ENCODE results near the gene LCAT.
"Not testable (repeated sequence)": the region's sequence is repeated elsewhere in the genome, so short reads cannot be mapped to it uniquely, and the experiment has no call there.

Gene LCAT

GRCh38 chr16:67946966-67947558 lies 3.1 kb upstream of the LCAT start:
- DNase-seq (ENCODE audit: low spot score): no peak

- no peak for DNase-seq (ENCODE audit: low spot score)
Measured at GRCh38 chr16:67946128-67946569, 2.2 kb upstream of the LCAT start.

GRCh38 chr16:67945392-67945933 lies 1.5 kb upstream of the LCAT start:
- no peak for DNase-seq (ENCODE audit: low spot score)

- no peak for DNase-seq (ENCODE audit: low spot score)
Measured at GRCh38 chr16:67944690-67945391, 921 bp upstream of the LCAT start.

- DNase-seq (ENCODE audit: low spot score): no peak
Measured at GRCh38 chr16:67943256-67943618, 683 bp downstream of the LCAT start.

GRCh38 chr16:67942510-67943255 lies 1.2 kb downstream of the LCAT start:
- DNase-seq (ENCODE audit: low spot score): no peak

GRCh38 chr16:67942200-67942509 lies 1.8 kb downstream of the LCAT start:
- no peak for DNase-seq (ENCODE audit: low spot score)

GRCh38 chr16:67941469-67942199 lies 2.3 kb downstream of the LCAT start:
- no peak for DNase-seq (ENCODE audit: low spot score)

GRCh38 chr16:67940446-67941089 lies 3.4 kb downstream of the LCAT start:
- no peak for DNase-seq (ENCODE audit: low spot score)

- DNase-seq (ENCODE audit: low spot score): no peak
Measured at GRCh38 chr16:67939507-67940445, 4.1 kb downstream of the LCAT start.

GRCh38 chr16:67937713-67938112 lies 6.2 kb downstream of the LCAT start:
- not testable (repeated sequence) for DNase-seq (ENCODE audit: low spot score)

- DNase-seq (ENCODE audit: low spot score): no peak
Measured at GRCh38 chr16:67936880-67937605, 6.9 kb downstream of the LCAT start.

GRCh38 chr16:67936124-67936879 lies 7.6 kb downstream of the LCAT start, which contains the start of gene PSMB10:
TSS of gene PSMB10 (minus strand) at chr16:67936850. CDS start at chr16:67936749, 101 bp downstream.
- no peak for DNase-seq (ENCODE audit: low spot score)

GRCh38 chr16:67935402-67936123 lies 8.4 kb downstream of the LCAT start:
- DNase-seq (ENCODE audit: low spot score): peak; percentile 98

GRCh38 chr16:67935101-67935401 lies 8.9 kb downstream of the LCAT start:
- DNase-seq (ENCODE audit: low spot score): no peak

GRCh38 chr16:67934306-67935100 lies 9.4 kb downstream of the LCAT start:
- no peak for DNase-seq (ENCODE audit: low spot score)

GRCh38 chr16:67933805-67934204 lies 10.1 kb downstream of the LCAT start:
- no peak for DNase-seq (ENCODE audit: low spot score)

- DNase-seq (ENCODE audit: low spot score): no peak
Measured at GRCh38 chr16:67932462-67932840, 11.5 kb downstream of the LCAT start.

All from globus pallidus (tissue), 1 donor.